Uterus (tissue), 2 donors: ENCODE measurements around the gene ARHGAP36.

Source experiments
- CTCF ChIP-seq, 4 experiments: fragments of 200-600 bp in 2 of 4; fragments of 450-650 bp in 2 of 4; sonication (generic) in 2 of 4; IDR thresholded peaks; one replicate each; pipeline ENCODE4 v1.5.1; 2016 to 2019; ENCODE audit warnings: antibody characterized with exemption in 4 of 4, mild to moderate bottlenecking in 2 of 4, moderate library complexity in 1 of 4
- POLR2A ChIP-seq, 2 donors: fragments of 450-650 bp; IDR thresholded peaks; one replicate each; pipeline ENCODE4 v1.6.1; 2016; ENCODE audit warnings: antibody characterized with exemption in 2 of 2, mild to moderate bottlenecking in 1 of 2, moderate library complexity in 1 of 2

GRCh38 chrX:131060147-131060546 is 2.0 kb downstream of the ARHGAP36 start:
- TF ChIP-seq CTCF (IDR thresholded peaks at IDR 0.05) = no peak
- no peak for TF ChIP-seq POLR2A (IDR thresholded peaks at IDR 0.05)
